ENCODE results near the gene RHOBTB1. TPM values are rescaled to one million over a fixed set of nuclear protein-coding genes. Genes with fewer than 3 reads are reported as not detected.

Gene RHOBTB1
- total RNA-seq, 2 donors from 2014 or later = 16.7 to 19.6 TPM

- peak; percentile 77 for TF ChIP-seq CTCF (IDR thresholded peaks at IDR 0.05)
- DNase-seq (ENCODE audit: low spot score) = peak; percentile 3
- no peaks in the 10 kb centered on the region for H3K9me3 ChIP-seq
- H3K36me3 ChIP-seq = no peaks in the 10 kb centered on the region
- peak overlapping the region in 1 of 2 donors; percentile 22 for H3K27ac ChIP-seq
- no peaks in the 10 kb centered on the region for H3K27me3 ChIP-seq (replicated peaks; ENCODE audit: insufficient read depth)
- H3K4me3 ChIP-seq = peak overlapping the region; percentile 23
- ATAC-seq (ENCODE audit: insufficient number of reproducible peaks, low FRiP score, low read depth) = peak; percentile 78
- H3K4me1 ChIP-seq (ENCODE audit: control insufficient read depth in 1 of 2, low read depth in 2 of 2) = peaks cover 5 to 13% of the 10 kb centered on the region in 2 donors
Measured at GRCh38 chr10:60964257-60965235, 20.6 kb upstream of the RHOBTB1 start.

GRCh38 chr10:60963441-60964256, 19.7 kb upstream of the RHOBTB1 start:
- no peak for TF ChIP-seq CTCF (IDR thresholded peaks at IDR 0.05)
- no peak for ATAC-seq (ENCODE audit: insufficient number of reproducible peaks, low FRiP score, low read depth)
- no peak overlapping the region for H3K27ac ChIP-seq
- no peak overlapping the region for H3K4me3 ChIP-seq
- peaks cover 5 to 13% of the 10 kb centered on the region in 2 donors for H3K4me1 ChIP-seq (ENCODE audit: control insufficient read depth in 1 of 2, low read depth in 2 of 2)
- H3K36me3 ChIP-seq = no peaks in the 10 kb centered on the region
- H3K27me3 ChIP-seq (replicated peaks; ENCODE audit: insufficient read depth) = no peaks in the 10 kb centered on the region
- no peaks in the 10 kb centered on the region for H3K9me3 ChIP-seq
- DNase-seq (ENCODE audit: low spot score) = no peak

GRCh38 chr10:60962946-60963345, 19.0 kb upstream of the RHOBTB1 start:
- no peak for ATAC-seq (ENCODE audit: insufficient number of reproducible peaks, low FRiP score, low read depth)
- Histone ChIP-seq H3K36me3 (no peaks in the 10 kb centered on the region), H3K4me1 (ENCODE audit: control insufficient read depth in 1 of 2, low read depth in 2 of 2) (peaks cover 5 to 13% of the 10 kb centered on the region in 2 donors), H3K4me3 (no peak overlapping the region), H3K9me3 (no peaks in the 10 kb centered on the region), H3K27ac (no peak overlapping the region), H3K27me3 (replicated peaks; ENCODE audit: insufficient read depth) (no peaks in the 10 kb centered on the region)
- no peak for TF ChIP-seq CTCF (IDR thresholded peaks at IDR 0.05)
- DNase-seq (ENCODE audit: low spot score) = no peak

GRCh38 chr10:60960913-60961312, 16.9 kb upstream of the RHOBTB1 start:
- Histone ChIP-seq H3K4me1 (ENCODE audit: control insufficient read depth in 1 of 2, low read depth in 2 of 2) (peaks cover 5 to 13% of the 10 kb centered on the region in 2 donors), H3K27ac (no peak overlapping the region), H3K36me3 (no peaks in the 10 kb centered on the region), H3K4me3 (no peak overlapping the region), H3K27me3 (replicated peaks; ENCODE audit: insufficient read depth) (no peaks in the 10 kb centered on the region), H3K9me3 (no peaks in the 10 kb centered on the region)
- ATAC-seq (ENCODE audit: insufficient number of reproducible peaks, low FRiP score, low read depth) (no peak), DNase-seq (ENCODE audit: low spot score) (no peak)
- no peak for TF ChIP-seq CTCF (IDR thresholded peaks at IDR 0.05)

- ATAC-seq (ENCODE audit: insufficient number of reproducible peaks, low FRiP score, low read depth) = no peak
- peaks cover 5 to 13% of the 10 kb centered on the region in 2 donors for H3K4me1 ChIP-seq (ENCODE audit: control insufficient read depth in 1 of 2, low read depth in 2 of 2)
Measured at GRCh38 chr10:60960031-60960430, 16.0 kb upstream of the RHOBTB1 start.

More at GRCh38 chr10:60960031-60960430, 16.0 kb upstream of the RHOBTB1 start:
- Histone ChIP-seq H3K36me3 (no peaks in the 10 kb centered on the region), H3K27me3 (replicated peaks; ENCODE audit: insufficient read depth) (no peaks in the 10 kb centered on the region), H3K9me3 (no peaks in the 10 kb centered on the region), H3K27ac (no peak overlapping the region), H3K4me3 (no peak overlapping the region)
- no peak for DNase-seq (ENCODE audit: low spot score)
- no peak for TF ChIP-seq CTCF (IDR thresholded peaks at IDR 0.05)

Data from thoracic aorta (tissue), 2 donors.